ENCODE measurements around the gene AREL1.

- TF ChIP-seq CTCF (conservative IDR thresholded peaks at IDR 0.05) (no peak), ZFX (IDR thresholded peaks at IDR 0.05) (no peak)
Observed at GRCh38 chr14:74620923-74621322, 92.0 kb downstream of the AREL1 start.

Data from C4-2B (cell line).